ENCODE measurements around the gene SPON1. TPM values are rescaled to one million over a fixed set of nuclear protein-coding genes. Genes with fewer than 3 reads are reported as not detected.

Gene SPON1
- total RNA-seq, 1 experiment from 2014 or later = 6.4 TPM

- no peak for TF ChIP-seq ATF3 (CRISPR knock-in tag; conservative IDR thresholded peaks at IDR 0.05)
- no peak for TF ChIP-seq ZNF138 (CRISPR knock-in tag; conservative IDR thresholded peaks at IDR 0.05)
- TF ChIP-seq JAZF1 (CRISPR knock-in tag; IDR thresholded peaks at IDR 0.05) = no peak
- no peak for TF ChIP-seq CREM (CRISPR knock-in tag; IDR thresholded peaks at IDR 0.05)
- TF ChIP-seq, protein P1, sequence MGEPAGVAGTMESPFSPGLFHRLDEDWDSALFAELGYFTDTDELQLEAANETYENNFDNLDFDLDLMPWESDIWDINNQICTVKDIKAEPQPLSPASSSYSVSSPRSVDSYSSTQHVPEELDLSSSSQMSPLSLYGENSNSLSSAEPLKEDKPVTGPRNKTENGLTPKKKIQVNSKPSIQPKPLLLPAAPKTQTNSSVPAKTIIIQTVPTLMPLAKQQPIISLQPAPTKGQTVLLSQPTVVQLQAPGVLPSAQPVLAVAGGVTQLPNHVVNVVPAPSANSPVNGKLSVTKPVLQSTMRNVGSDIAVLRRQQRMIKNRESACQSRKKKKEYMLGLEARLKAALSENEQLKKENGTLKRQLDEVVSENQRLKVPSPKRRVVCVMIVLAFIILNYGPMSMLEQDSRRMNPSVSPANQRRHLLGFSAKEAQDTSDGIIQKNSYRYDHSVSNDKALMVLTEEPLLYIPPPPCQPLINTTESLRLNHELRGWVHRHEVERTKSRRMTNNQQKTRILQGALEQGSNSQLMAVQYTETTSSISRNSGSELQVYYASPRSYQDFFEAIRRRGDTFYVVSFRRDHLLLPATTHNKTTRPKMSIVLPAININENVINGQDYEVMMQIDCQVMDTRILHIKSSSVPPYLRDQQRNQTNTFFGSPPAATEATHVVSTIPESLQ (CRISPR knock-in tag; IDR thresholded peaks at IDR 0.05) = no peak
- no peak for TF ChIP-seq ERG (CRISPR knock-in tag; IDR thresholded peaks at IDR 0.05)
- no peak for TF ChIP-seq ZSCAN18 (CRISPR knock-in tag; IDR thresholded peaks at IDR 0.05)
- TF ChIP-seq, protein P2, sequence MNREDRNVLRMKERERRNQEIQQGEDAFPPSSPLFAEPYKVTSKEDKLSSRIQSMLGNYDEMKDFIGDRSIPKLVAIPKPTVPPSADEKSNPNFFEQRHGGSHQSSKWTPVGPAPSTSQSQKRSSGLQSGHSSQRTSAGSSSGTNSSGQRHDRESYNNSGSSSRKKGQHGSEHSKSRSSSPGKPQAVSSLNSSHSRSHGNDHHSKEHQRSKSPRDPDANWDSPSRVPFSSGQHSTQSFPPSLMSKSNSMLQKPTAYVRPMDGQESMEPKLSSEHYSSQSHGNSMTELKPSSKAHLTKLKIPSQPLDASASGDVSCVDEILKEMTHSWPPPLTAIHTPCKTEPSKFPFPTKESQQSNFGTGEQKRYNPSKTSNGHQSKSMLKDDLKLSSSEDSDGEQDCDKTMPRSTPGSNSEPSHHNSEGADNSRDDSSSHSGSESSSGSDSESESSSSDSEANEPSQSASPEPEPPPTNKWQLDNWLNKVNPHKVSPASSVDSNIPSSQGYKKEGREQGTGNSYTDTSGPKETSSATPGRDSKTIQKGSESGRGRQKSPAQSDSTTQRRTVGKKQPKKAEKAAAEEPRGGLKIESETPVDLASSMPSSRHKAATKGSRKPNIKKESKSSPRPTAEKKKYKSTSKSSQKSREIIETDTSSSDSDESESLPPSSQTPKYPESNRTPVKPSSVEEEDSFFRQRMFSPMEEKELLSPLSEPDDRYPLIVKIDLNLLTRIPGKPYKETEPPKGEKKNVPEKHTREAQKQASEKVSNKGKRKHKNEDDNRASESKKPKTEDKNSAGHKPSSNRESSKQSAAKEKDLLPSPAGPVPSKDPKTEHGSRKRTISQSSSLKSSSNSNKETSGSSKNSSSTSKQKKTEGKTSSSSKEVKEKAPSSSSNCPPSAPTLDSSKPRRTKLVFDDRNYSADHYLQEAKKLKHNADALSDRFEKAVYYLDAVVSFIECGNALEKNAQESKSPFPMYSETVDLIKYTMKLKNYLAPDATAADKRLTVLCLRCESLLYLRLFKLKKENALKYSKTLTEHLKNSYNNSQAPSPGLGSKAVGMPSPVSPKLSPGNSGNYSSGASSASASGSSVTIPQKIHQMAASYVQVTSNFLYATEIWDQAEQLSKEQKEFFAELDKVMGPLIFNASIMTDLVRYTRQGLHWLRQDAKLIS (CRISPR knock-in tag; IDR thresholded peaks at IDR 0.05; ENCODE audit: borderline replicate concordance) = no peak
- TF ChIP-seq IRF2 (CRISPR knock-in tag; IDR thresholded peaks at IDR 0.05; ENCODE audit: borderline replicate concordance, low read depth) = no peak
- no peak for TF ChIP-seq PREB (CRISPR knock-in tag; IDR thresholded peaks at IDR 0.05; ENCODE audit: borderline replicate concordance)
- no peak for TF ChIP-seq EMX1 (CRISPR knock-in tag; IDR thresholded peaks at IDR 0.05)
These were observed 220.4 kb downstream of the SPON1 start for GRCh38 chr11:14182833-14183364.

DNA sequence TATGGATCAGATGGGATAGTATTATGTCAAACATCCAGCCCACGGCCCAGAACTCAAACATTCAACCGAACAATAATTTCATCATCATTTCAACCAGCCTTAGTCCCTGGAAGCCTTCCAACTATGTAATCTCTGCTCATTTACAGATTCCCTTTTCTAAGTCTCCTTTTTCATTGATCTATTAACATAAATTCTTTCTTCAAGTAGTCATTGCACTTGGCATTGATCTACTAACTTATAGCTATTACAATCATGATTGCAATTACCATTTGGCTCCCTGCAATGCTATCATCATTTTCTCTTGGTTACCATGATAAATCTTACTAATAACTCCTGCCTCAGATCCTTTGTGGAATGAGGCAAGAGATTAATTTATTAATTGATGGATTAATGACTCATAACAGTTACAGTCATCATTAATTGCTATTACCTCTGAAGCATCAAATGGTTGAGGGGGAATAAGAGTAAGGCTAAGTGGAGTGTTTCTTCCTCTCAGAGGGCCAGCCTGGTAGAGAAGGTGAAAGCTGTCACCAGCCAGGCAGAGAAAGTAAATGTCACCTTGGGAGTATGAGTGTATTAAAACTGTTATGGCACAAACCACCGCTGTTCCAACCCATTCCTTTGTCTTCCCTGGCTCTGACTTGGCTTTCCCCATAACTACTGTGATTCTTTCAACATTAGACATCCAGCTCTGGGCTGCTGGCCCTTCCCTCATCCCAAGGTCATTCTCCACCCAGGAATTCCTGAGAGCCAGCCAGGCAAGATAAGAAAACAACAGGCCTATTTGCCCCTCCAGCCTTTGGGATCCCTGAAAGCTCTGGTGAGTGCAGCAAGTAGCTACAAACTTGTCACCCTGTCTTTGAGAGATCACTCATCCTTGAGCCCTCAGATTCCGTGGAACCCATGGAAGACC lies 221.8 kb downstream of the SPON1 start:
- TF ChIP-seq ZNF121 (CRISPR knock-in tag; IDR thresholded peaks at IDR 0.05) (no peak), KAT7 (CRISPR knock-in tag; IDR thresholded peaks at IDR 0.05; ENCODE audit: borderline replicate concordance) (no peak), ZNF671 (CRISPR knock-in tag; IDR thresholded peaks at IDR 0.05) (no peak)
- DNase-seq (ENCODE audit: low spot score) (no peak), ATAC-seq (no peak)
- H3K4me3 Mint-ChIP-seq = no peak overlapping the region
- H3K9me3 Mint-ChIP-seq = no peaks in the 10 kb centered on the region
- H3K27ac Mint-ChIP-seq = no peak overlapping the region
- POLR2A ChIA-PET = no interaction called here
- H3K27me3 Mint-ChIP-seq (ENCODE audit: low read depth) = no peaks in the 10 kb centered on the region
- peaks cover 13% of the 10 kb centered on the region for H3K4me1 Mint-ChIP-seq
- no peaks in the 10 kb centered on the region for H3K36me3 Mint-ChIP-seq
- CTCF ChIA-PET = no interaction called here

More at GRCh38 chr11:14182833-14183364, 220.4 kb downstream of the SPON1 start:
- H3K36me3 Mint-ChIP-seq = no peaks in the 10 kb centered on the region
- H3K4me1 Mint-ChIP-seq = peaks cover 19% of the 10 kb centered on the region
- no peak overlapping the region for H3K27ac Mint-ChIP-seq
- no peak overlapping the region for H3K4me3 Mint-ChIP-seq
- ChIA-PET CTCF (no interaction called here), POLR2A (interaction anchor here (1.1 kb wide), 1 partner anchor 9 kb away, joined by 3 read pairs; no protein-coding TSS in a partner anchor)
- DNase-seq (ENCODE audit: low spot score) (no peak), ATAC-seq (no peak)
- no peaks in the 10 kb centered on the region for H3K9me3 Mint-ChIP-seq
- no peaks in the 10 kb centered on the region for H3K27me3 Mint-ChIP-seq (ENCODE audit: low read depth)
